ENCODE measurements around the gene SPTLC3. TPM values are rescaled to one million over a fixed set of nuclear protein-coding genes. Genes with fewer than 3 reads are reported as not detected.

Gene SPTLC3
- total and polyA plus RNA-seq, 2 experiments from 2014 or later, result 0.52 to 0.66 TPM

DNA sequence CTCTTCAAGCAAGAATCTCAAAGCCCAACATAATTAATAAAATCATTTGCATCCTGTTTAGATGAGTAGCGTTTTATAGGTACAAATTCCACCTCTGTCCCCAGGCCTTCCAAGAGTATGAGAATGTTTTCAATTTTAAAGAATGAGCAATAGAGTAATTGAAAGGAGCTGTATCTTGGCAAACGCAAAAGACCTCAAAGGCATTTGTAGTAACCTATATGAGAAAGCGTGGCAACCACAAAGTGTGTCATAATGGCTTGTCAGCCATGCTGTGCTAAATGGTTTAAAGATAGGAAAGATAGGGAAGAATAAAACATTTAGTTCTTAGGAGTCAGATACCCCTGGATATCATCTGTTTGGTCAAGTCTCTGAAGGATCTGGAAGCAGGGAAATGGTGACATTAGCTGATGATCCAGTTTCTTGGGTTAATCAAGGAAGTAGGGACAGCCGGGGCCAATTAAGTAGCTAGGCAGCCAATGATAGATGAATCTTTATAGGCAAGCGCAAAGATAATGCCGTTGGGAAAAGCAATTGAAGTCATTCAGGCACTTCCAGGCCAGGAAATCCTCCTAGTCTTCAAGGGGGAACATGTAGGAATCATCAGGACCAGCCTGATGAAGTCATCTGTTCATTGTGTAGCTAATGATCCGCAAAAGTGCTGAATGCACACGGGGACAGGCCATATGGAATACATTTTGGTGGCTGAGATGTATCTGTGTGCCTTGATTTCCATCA, 140.8 kb downstream of the SPTLC3 start:
- Mint-ChIP-seq H3K27ac (no peak overlapping the region), H3K36me3 (ENCODE audit: low read depth) (no peaks in the 10 kb centered on the region), H3K4me1 (peaks cover 12% of the 10 kb centered on the region), H3K27me3 (ENCODE audit: insufficient read depth, low read depth, poor library complexity) (peaks cover 3% of the 10 kb centered on the region), H3K4me3 (no peak overlapping the region), H3K9me3 (no peaks in the 10 kb centered on the region)
- DNase-seq (ENCODE audit: low spot score), result no peak
- Histone ChIP-seq H3K4me2 (no peak overlapping the region), H2AFZ (no peak overlapping the region), H4K20me1 (replicated peaks; ENCODE audit: insufficient read depth) (no peaks in the 10 kb centered on the region), H3K36me3 (ENCODE audit: insufficient read depth) (no peaks in the 10 kb centered on the region), H3K4me3 (no peak overlapping the region), H3K27me3 (ENCODE audit: insufficient read depth) (no peaks in the 10 kb centered on the region), H3F3A (replicated peaks; ENCODE audit: low read depth) (no peaks in the 10 kb centered on the region), H3K4me1 (ENCODE audit: insufficient read depth) (no peaks in the 10 kb centered on the region), H3K79me2 (replicated peaks; ENCODE audit: insufficient read depth) (no peaks in the 10 kb centered on the region), H3K27ac (ENCODE audit: low read depth) (no peak overlapping the region), H3K9me2 (ENCODE audit: insufficient read depth) (peaks cover 5% of the 10 kb centered on the region; the same call in 1 of the 2 replicates)
- TF ChIP-seq ZNF331 (CRISPR knock-in tag; IDR thresholded peaks at IDR 0.05; ENCODE audit: low read depth), result no peak
- TF ChIP-seq, protein P1, sequence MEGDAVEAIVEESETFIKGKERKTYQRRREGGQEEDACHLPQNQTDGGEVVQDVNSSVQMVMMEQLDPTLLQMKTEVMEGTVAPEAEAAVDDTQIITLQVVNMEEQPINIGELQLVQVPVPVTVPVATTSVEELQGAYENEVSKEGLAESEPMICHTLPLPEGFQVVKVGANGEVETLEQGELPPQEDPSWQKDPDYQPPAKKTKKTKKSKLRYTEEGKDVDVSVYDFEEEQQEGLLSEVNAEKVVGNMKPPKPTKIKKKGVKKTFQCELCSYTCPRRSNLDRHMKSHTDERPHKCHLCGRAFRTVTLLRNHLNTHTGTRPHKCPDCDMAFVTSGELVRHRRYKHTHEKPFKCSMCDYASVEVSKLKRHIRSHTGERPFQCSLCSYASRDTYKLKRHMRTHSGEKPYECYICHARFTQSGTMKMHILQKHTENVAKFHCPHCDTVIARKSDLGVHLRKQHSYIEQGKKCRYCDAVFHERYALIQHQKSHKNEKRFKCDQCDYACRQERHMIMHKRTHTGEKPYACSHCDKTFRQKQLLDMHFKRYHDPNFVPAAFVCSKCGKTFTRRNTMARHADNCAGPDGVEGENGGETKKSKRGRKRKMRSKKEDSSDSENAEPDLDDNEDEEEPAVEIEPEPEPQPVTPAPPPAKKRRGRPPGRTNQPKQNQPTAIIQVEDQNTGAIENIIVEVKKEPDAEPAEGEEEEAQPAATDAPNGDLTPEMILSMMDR (conservative IDR thresholded peaks at IDR 0.05; ENCODE audit: low read depth in 2 of 2), result no peak
- TF ChIP-seq NANOG (IDR thresholded peaks at IDR 0.05; ENCODE audit: borderline replicate concordance), result no peak
- no peak for TF ChIP-seq EZH2phosphoT487 (IDR thresholded peaks at IDR 0.05; ENCODE audit: unreplicated experiment)
- no peak for ATAC-seq

DNA sequence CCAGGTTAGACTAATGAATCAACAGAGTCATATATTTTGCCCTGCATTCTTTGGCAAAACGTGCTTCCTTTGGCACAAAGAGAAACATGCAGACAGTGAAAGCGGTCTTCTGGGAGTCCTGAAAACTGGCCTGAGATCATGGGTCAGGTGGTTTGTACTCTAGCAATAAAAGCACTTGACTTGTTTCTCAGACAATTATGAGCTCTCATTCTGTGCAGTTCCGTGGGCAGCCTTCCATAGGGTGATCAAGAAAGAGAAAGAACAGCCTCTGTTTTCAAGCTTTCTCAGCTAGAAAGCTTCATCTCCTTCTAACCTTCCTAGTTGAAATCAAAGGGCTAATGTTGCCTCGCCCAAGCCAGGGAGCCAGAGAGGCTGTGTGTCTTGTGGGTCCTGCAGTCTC, 149.6 kb downstream of the SPTLC3 start:
- no peak overlapping the region for H3K4me3 ChIP-seq
- no peaks in the 10 kb centered on the region for H3K9me3 Mint-ChIP-seq
- H3K36me3 Mint-ChIP-seq (ENCODE audit: low read depth), result no peaks in the 10 kb centered on the region
- H2AFZ ChIP-seq, result no peak overlapping the region; the same call in 1 of the 2 replicates
- no peaks in the 10 kb centered on the region for H3K36me3 ChIP-seq (ENCODE audit: insufficient read depth)
- no peaks in the 10 kb centered on the region for H3K79me2 ChIP-seq (replicated peaks; ENCODE audit: insufficient read depth)
- DNase-seq (ENCODE audit: low spot score), result no peak
- no peaks in the 10 kb centered on the region; the same call in 2 of the 3 replicates for H3K4me1 Mint-ChIP-seq
- H3F3A ChIP-seq (replicated peaks; ENCODE audit: low read depth), result no peaks in the 10 kb centered on the region
- H3K27ac Mint-ChIP-seq, result no peak overlapping the region
- no peak overlapping the region for H3K4me2 ChIP-seq
- no peaks in the 10 kb centered on the region for H3K27me3 ChIP-seq (ENCODE audit: insufficient read depth)
- H3K9me2 ChIP-seq (ENCODE audit: insufficient read depth), result peaks cover 3% of the 10 kb centered on the region; the same call in 1 of the 2 replicates
- ATAC-seq, result no peak
- no peak overlapping the region for H3K27ac ChIP-seq (ENCODE audit: low read depth)
- H3K27me3 Mint-ChIP-seq (ENCODE audit: insufficient read depth, low read depth, poor library complexity), result no peaks in the 10 kb centered on the region
- H3K4me1 ChIP-seq (ENCODE audit: insufficient read depth), result no peaks in the 10 kb centered on the region
- H4K20me1 ChIP-seq (replicated peaks; ENCODE audit: insufficient read depth), result no peaks in the 10 kb centered on the region
- no peak overlapping the region for H3K4me3 Mint-ChIP-seq
- TF ChIP-seq ZNF331 (CRISPR knock-in tag; IDR thresholded peaks at IDR 0.05; ENCODE audit: low read depth) (no peak), JUNB (IDR thresholded peaks at IDR 0.05; ENCODE audit: unreplicated experiment) (no peak), NANOG (IDR thresholded peaks at IDR 0.05; ENCODE audit: borderline replicate concordance) (no peak), POLR2AphosphoS5 (IDR thresholded peaks at IDR 0.05; ENCODE audit: low read depth) (no peak), CREB1 (CRISPR knock-in tag; IDR thresholded peaks at IDR 0.05; ENCODE audit: low read depth) (no peak), STAT1 (IDR thresholded peaks at IDR 0.05; ENCODE audit: unreplicated experiment) (no peak)
- TF ChIP-seq, protein P2, sequence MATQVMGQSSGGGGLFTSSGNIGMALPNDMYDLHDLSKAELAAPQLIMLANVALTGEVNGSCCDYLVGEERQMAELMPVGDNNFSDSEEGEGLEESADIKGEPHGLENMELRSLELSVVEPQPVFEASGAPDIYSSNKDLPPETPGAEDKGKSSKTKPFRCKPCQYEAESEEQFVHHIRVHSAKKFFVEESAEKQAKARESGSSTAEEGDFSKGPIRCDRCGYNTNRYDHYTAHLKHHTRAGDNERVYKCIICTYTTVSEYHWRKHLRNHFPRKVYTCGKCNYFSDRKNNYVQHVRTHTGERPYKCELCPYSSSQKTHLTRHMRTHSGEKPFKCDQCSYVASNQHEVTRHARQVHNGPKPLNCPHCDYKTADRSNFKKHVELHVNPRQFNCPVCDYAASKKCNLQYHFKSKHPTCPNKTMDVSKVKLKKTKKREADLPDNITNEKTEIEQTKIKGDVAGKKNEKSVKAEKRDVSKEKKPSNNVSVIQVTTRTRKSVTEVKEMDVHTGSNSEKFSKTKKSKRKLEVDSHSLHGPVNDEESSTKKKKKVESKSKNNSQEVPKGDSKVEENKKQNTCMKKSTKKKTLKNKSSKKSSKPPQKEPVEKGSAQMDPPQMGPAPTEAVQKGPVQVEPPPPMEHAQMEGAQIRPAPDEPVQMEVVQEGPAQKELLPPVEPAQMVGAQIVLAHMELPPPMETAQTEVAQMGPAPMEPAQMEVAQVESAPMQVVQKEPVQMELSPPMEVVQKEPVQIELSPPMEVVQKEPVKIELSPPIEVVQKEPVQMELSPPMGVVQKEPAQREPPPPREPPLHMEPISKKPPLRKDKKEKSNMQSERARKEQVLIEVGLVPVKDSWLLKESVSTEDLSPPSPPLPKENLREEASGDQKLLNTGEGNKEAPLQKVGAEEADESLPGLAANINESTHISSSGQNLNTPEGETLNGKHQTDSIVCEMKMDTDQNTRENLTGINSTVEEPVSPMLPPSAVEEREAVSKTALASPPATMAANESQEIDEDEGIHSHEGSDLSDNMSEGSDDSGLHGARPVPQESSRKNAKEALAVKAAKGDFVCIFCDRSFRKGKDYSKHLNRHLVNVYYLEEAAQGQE (IDR thresholded peaks at IDR 0.05; ENCODE audit: unreplicated experiment), result no peak
- TF ChIP-seq, protein P3, sequence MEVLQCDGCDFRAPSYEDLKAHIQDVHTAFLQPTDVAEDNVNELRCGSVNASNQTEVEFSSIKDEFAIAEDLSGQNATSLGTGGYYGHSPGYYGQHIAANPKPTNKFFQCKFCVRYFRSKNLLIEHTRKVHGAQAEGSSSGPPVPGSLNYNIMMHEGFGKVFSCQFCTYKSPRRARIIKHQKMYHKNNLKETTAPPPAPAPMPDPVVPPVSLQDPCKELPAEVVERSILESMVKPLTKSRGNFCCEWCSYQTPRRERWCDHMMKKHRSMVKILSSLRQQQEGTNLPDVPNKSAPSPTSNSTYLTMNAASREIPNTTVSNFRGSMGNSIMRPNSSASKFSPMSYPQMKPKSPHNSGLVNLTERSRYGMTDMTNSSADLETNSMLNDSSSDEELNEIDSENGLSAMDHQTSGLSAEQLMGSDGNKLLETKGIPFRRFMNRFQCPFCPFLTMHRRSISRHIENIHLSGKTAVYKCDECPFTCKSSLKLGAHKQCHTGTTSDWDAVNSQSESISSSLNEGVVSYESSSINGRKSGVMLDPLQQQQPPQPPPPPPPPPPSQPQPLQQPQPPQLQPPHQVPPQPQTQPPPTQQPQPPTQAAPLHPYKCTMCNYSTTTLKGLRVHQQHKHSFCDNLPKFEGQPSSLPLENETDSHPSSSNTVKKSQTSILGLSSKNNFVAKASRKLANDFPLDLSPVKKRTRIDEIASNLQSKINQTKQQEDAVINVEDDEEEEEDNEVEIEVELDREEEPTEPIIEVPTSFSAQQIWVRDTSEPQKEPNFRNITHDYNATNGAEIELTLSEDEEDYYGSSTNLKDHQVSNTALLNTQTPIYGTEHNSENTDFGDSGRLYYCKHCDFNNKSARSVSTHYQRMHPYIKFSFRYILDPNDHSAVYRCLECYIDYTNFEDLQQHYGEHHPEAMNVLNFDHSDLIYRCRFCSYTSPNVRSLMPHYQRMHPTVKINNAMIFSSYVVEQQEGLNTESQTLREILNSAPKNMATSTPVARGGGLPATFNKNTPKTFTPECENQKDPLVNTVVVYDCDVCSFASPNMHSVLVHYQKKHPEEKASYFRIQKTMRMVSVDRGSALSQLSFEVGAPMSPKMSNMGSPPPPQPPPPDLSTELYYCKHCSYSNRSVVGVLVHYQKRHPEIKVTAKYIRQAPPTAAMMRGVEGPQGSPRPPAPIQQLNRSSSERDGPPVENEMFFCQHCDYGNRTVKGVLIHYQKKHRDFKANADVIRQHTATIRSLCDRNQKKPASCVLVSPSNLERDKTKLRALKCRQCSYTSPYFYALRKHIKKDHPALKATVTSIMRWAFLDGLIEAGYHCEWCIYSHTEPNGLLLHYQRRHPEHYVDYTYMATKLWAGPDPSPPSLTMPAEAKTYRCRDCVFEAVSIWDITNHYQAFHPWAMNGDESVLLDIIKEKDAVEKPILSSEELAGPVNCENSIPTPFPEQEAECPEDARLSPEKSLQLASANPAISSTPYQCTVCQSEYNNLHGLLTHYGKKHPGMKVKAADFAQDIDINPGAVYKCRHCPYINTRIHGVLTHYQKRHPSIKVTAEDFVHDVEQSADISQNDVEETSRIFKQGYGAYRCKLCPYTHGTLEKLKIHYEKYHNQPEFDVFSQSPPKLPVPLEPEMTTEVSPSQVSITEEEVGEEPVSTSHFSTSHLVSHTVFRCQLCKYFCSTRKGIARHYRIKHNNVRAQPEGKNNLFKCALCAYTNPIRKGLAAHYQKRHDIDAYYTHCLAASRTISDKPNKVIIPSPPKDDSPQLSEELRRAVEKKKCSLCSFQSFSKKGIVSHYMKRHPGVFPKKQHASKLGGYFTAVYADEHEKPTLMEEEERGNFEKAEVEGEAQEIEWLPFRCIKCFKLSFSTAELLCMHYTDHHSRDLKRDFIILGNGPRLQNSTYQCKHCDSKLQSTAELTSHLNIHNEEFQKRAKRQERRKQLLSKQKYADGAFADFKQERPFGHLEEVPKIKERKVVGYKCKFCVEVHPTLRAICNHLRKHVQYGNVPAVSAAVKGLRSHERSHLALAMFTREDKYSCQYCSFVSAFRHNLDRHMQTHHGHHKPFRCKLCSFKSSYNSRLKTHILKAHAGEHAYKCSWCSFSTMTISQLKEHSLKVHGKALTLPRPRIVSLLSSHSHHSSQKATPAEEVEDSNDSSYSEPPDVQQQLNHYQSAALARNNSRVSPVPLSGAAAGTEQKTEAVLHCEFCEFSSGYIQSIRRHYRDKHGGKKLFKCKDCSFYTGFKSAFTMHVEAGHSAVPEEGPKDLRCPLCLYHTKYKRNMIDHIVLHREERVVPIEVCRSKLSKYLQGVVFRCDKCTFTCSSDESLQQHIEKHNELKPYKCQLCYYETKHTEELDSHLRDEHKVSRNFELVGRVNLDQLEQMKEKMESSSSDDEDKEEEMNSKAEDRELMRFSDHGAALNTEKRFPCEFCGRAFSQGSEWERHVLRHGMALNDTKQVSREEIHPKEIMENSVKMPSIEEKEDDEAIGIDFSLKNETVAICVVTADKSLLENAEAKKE (CRISPR knock-in tag; IDR thresholded peaks at IDR 0.05), result no peak
